Measurements from ENCODE around the gene GRID1.

GRID1 gene

GRCh38 chr10:85648279-85648754 lies 718.3 kb downstream of the GRID1 start:
- no peak overlapping the region for H3K4me3 ChIP-seq (ENCODE audit: low read depth, low read length)

- no peak overlapping the region for H3K4me3 ChIP-seq (ENCODE audit: low read depth, low read length)
These were observed 718.9 kb downstream of the GRID1 start for GRCh38 chr10:85647741-85648140.

GRCh38 chr10:85645926-85646711 lies 720.5 kb downstream of the GRID1 start:
- H3K4me3 ChIP-seq (ENCODE audit: low read depth, low read length) = no peak overlapping the region

- no peak overlapping the region for H3K4me3 ChIP-seq (ENCODE audit: low read depth, low read length)
These were observed 721.5 kb downstream of the GRID1 start for GRCh38 chr10:85645053-85645452.

GRCh38 chr10:85643845-85644525 lies 722.6 kb downstream of the GRID1 start:
- H3K4me3 ChIP-seq (ENCODE audit: low read depth, low read length) = no peak overlapping the region

- no peak overlapping the region for H3K4me3 ChIP-seq (ENCODE audit: low read depth, low read length)
These were observed 723.3 kb downstream of the GRID1 start for GRCh38 chr10:85643171-85643844.

- H3K4me3 ChIP-seq (ENCODE audit: low read depth, low read length) = no peak overlapping the region
These were observed 724.0 kb downstream of the GRID1 start for GRCh38 chr10:85642421-85643170.

- no peak overlapping the region for H3K4me3 ChIP-seq (ENCODE audit: low read depth, low read length)
These were observed 724.5 kb downstream of the GRID1 start for GRCh38 chr10:85642082-85642420.

- no peak overlapping the region for H3K4me3 ChIP-seq (ENCODE audit: low read depth, low read length)
These were observed 725.1 kb downstream of the GRID1 start for GRCh38 chr10:85641479-85642009.

GRCh38 chr10:85638797-85639196 lies 727.8 kb downstream of the GRID1 start:
- H3K4me3 ChIP-seq (ENCODE audit: low read depth, low read length) = no peak overlapping the region

- no peak overlapping the region for H3K4me3 ChIP-seq (ENCODE audit: low read depth, low read length)
These were observed 730.9 kb downstream of the GRID1 start for GRCh38 chr10:85635650-85636049.

GRCh38 chr10:85624511-85624910 lies 742.1 kb downstream of the GRID1 start:
- no peak overlapping the region for H3K4me3 ChIP-seq (ENCODE audit: low read depth, low read length)

- H3K4me3 ChIP-seq (ENCODE audit: low read depth, low read length) = no peak overlapping the region
These were observed 742.8 kb downstream of the GRID1 start for GRCh38 chr10:85623758-85624157.

GRCh38 chr10:85623342-85623741 lies 743.3 kb downstream of the GRID1 start:
- no peak overlapping the region for H3K4me3 ChIP-seq (ENCODE audit: low read depth, low read length)

GRCh38 chr10:85622425-85622824 lies 744.2 kb downstream of the GRID1 start:
- no peak overlapping the region for H3K4me3 ChIP-seq (ENCODE audit: low read depth, low read length)

- no peak overlapping the region for H3K4me3 ChIP-seq (ENCODE audit: low read depth, low read length)
These were observed 745.0 kb downstream of the GRID1 start for GRCh38 chr10:85621562-85621961.

- H3K4me3 ChIP-seq (ENCODE audit: low read depth, low read length) = no peak overlapping the region
These were observed 745.8 kb downstream of the GRID1 start for GRCh38 chr10:85620807-85621206.

GRCh38 chr10:85619832-85620231 lies 746.8 kb downstream of the GRID1 start:
- no peak overlapping the region for H3K4me3 ChIP-seq (ENCODE audit: low read depth, low read length)

GRCh38 chr10:85618841-85619240 lies 747.8 kb downstream of the GRID1 start:
- no peak overlapping the region for H3K4me3 ChIP-seq (ENCODE audit: low read depth, low read length)

GRCh38 chr10:85617751-85618546 lies 748.6 kb downstream of the GRID1 start:
- H3K4me3 ChIP-seq (ENCODE audit: low read depth, low read length) = no peak overlapping the region
